K562 (cell line): ENCODE results near the gene DGCR8. TPM values are rescaled to one million over a fixed set of nuclear protein-coding genes. Genes with fewer than 3 reads are reported as not detected.

Source experiments
- ATAC-seq: fragments of 200-7000 bp; cut with Tn5 transposase; 3 replicates; pipeline ENCODE4 v1.9.1; 2020; ENCODE audit warnings: moderate library complexity
- BruUV-seq: library from RNA; stranded (reverse); fragments of 400-500 nt; replicated peaks from 2 replicates; lab custom pipeline; 2021; lab: Mats Ljungman, UMichigan
- CTCF ChIA-PET: fragments of 300-600 bp; formaldehyde crosslinking; extraction: SDS; loops from one replicate; lab custom pipeline; 2021; ENCODE audit warnings: low intra/inter-chr PET ratio; lab: Yijun Ruan, JAX
- POLR2A ChIA-PET: fragments of 300-600, 350-650 bp; sonication (Branson Sonifier 250); formaldehyde crosslinking; extraction: SDS; loops from one replicate; lab custom pipeline; 2021; ENCODE audit warnings: antibody characterized with exemption, inconsistent platforms; lab: Yijun Ruan, JAX
- DNase-seq, 4 experiments: peaks; one replicate each; pipeline versions ENCODE4 v3.0.0 to v3.0.0-alpha.2; 2011 to 2018; ENCODE audit warnings: low spot score in 3 of 4, mixed read lengths in 3 of 4; ENCODE audit errors: extremely low read depth in 1 of 4
- FAIRE-seq: peaks from 2 replicates; lab custom pipeline; 2011; peaks lifted over from hg19 to GRCh38; lab: Jason Lieb, UNC
- H2AFZ ChIP-seq: 2 replicates; pipeline ENCODE4 v1.6.0; 2011; ENCODE audit warnings: low read depth, low read length, control low read depth, inconsistent platforms
- H3K27ac ChIP-seq: fragments of 200-600 bp; 3 replicates; pipeline ENCODE4 v1.8.0; 2011; ENCODE audit warnings: low read depth, mild to moderate bottlenecking, control low read depth, inconsistent platforms, low read length, moderate library complexity, mixed read lengths; ENCODE audit errors: extremely low read depth
- H3K27me3 ChIP-seq, 2 experiments: fragments of 300-600 bp in 1 of 2; 2 replicates in 1 of 2; 3 replicates in 1 of 2; pipeline versions ENCODE4 v1.6.0 to v1.8.0; 2011; ENCODE audit warnings: inconsistent platforms in 2 of 2, low read length in 2 of 2, mild to moderate bottlenecking in 1 of 2, mixed read lengths in 1 of 2, moderate library complexity in 1 of 2; ENCODE audit not compliant: control insufficient read depth in 2 of 2, insufficient read depth in 2 of 2
- H3K36me3 ChIP-seq: fragments of 300-600 bp; 3 replicates; pipeline ENCODE4 v1.8.0; 2011; ENCODE audit warnings: mild to moderate bottlenecking, low read length, inconsistent platforms; ENCODE audit not compliant: control insufficient read depth, insufficient read depth
- H3K4me1 ChIP-seq, 2 experiments: fragments of 200-600 bp in 1 of 2; replicated peaks in 1 of 2; 2 replicates in 1 of 2; 3 replicates in 1 of 2; pipeline versions ENCODE4 v1.5.1 to v1.8.0; 2011; ENCODE audit warnings: inconsistent platforms in 2 of 2, low read length in 2 of 2, mild to moderate bottlenecking in 1 of 2, mixed read lengths in 1 of 2, moderate library complexity in 1 of 2; ENCODE audit not compliant: control insufficient read depth in 2 of 2, insufficient read depth in 2 of 2
- H3K4me2 ChIP-seq: 2 replicates; pipeline ENCODE4 v1.6.1; 2011; ENCODE audit warnings: low read length, control low read depth, inconsistent platforms, mixed read lengths; ENCODE audit not compliant: insufficient read depth
- H3K4me3 ChIP-seq: fragments of 200-600 bp; sonication (generic), shearing (Covaris generic); 2 replicates; pipeline ENCODE4 v1.5.1; 2016; ENCODE audit warnings: control low read depth, inconsistent platforms
- H3K79me2 ChIP-seq: fragments of 200-600 bp; 3 replicates; pipeline ENCODE4 v1.8.0; 2011; ENCODE audit warnings: low read length, inconsistent platforms; ENCODE audit not compliant: control insufficient read depth, insufficient read depth
- H3K9ac ChIP-seq, 2 experiments: 2 replicates each; pipeline versions ENCODE4 v1.6.0 to v1.6.1; 2011; ENCODE audit warnings: low read depth in 2 of 2, low read length in 2 of 2, control low read depth in 1 of 2, inconsistent platforms in 1 of 2, mild to moderate bottlenecking in 1 of 2, mixed read lengths in 1 of 2; ENCODE audit not compliant: insufficient read depth in 1 of 2
- H3K9me1 ChIP-seq: one replicate; pipeline ENCODE4 v1.6.0; 2011; ENCODE audit warnings: inconsistent platforms, mild to moderate bottlenecking, low read length, moderate library complexity; ENCODE audit not compliant: control insufficient read depth, insufficient read depth
- H3K9me3 ChIP-seq: replicated peaks from 2 replicates; pipeline ENCODE4 v1.5.1; 2011; ENCODE audit warnings: low read depth, low read length, inconsistent platforms; ENCODE audit not compliant: control insufficient read depth, insufficient read depth
- H4K20me1 ChIP-seq: replicated peaks from 2 replicates; pipeline ENCODE4 v1.6.1; 2011; ENCODE audit warnings: low read length, inconsistent platforms, mixed read lengths; ENCODE audit not compliant: control insufficient read depth, insufficient read depth
- BRCA1 ChIP-seq, 2 experiments: fragments of 450-650 bp in 1 of 2; sonication (generic) in 1 of 2; formaldehyde crosslinking in 1 of 2; IDR thresholded peaks; 2 replicates each; pipeline versions ENCODE4 v1.5.0 to v1.6.1; 2017 to 2020; ENCODE audit warnings: mild to moderate bottlenecking in 1 of 2, missing genetic modification reagents in 1 of 2
- E4F1 ChIP-seq: fragments of 250-450 bp; sonication (Bioruptor Pico); IDR thresholded peaks from 2 replicates; pipeline ENCODE4 v1.5.0; 2021; ENCODE audit warnings: mild to moderate bottlenecking, borderline replicate concordance
- RFX1 ChIP-seq: fragments of 450-650 bp; IDR thresholded peaks from 2 replicates; pipeline ENCODE4 v1.6.1; 2016; ENCODE audit warnings: mild to moderate bottlenecking, moderate library complexity
- WGBS: fragments of 100-300 bp; shearing (Covaris generic); methylation state at CpG from one replicate; pipeline ENCODE4 v1.1.6; 2016; ENCODE audit warnings: low coverage, mixed read lengths; ENCODE audit not compliant: insufficient coverage; ENCODE audit errors: missing lambda C conversion rate; 5-methylcytosine and 5-hydroxymethylcytosine counted together
- in situ Hi-C: fragments of 300-500 bp; cut with MboI; formaldehyde crosslinking; loops from 4 replicates; pipeline ENCODE4 v1.15.0; 2018; ENCODE audit warnings: inconsistent platforms, mixed read lengths
- intact Hi-C: fragments of 100-400 bp; cut with micrococcal nuclease; formaldehyde crosslinking; loops from 2 replicates; pipeline ENCODE4 v1.14.2; 2022
- polyA plus RNA-seq, 8 experiments: library from polyadenylated mRNA; depleted of rRNA in 4 of 8; stranded (reverse) in 5 of 8; unstranded in 3 of 8; fragments of >200 nt; fragmentation: Nextera tagmentation in 2 of 8; fragmentation: Illumina TruSeq in 1 of 8; extraction: Ambion mirVana in 2 of 8; extraction: Trizol in 1 of 8; gene quantifications; 2 replicates each; pipeline versions ENCODE4 v1.2.1 to v1.2.3, GENCODE V29; 2011 to 2014; ENCODE audit warnings: inconsistent platforms in 1 of 8, missing spikeins in 1 of 8
- total RNA-seq, 7 experiments: library from RNA; depleted of rRNA in 6 of 7; stranded (reverse); fragments of >200 nt in 6 of 7; fragmentation: Illumina TruSeq in 2 of 7; extraction: Trizol in 2 of 7; gene quantifications; 2 replicates each; pipeline versions ENCODE4 v1.2.1 to v1.2.3, GENCODE V29; 2011 to 2021; ENCODE audit warnings: low replicate concordance in 1 of 7

The DGCR8 gene
- total and polyA plus RNA-seq, 9 of the 15 experiments (the other 6 are each of a cell fraction or from before 2014, with no cell fraction given): 5.9 to 144 (median 80.1) TPM

GRCh38 chr22:20149257-20150250, 69.5 kb downstream of the DGCR8 start (continued):
- TF ChIP-seq BRCA1 (IDR thresholded peaks at IDR 0.05) (no peak), BRCA1 (CRISPR knock-in tag; IDR thresholded peaks at IDR 0.05) (peak; percentile 82; the same call in 1 of the 2 replicates), E4F1 (CRISPR knock-in tag) (no peak)
- TF ChIP-seq, all 486 proteins: peak for 12

- POLR2A ChIA-PET: interaction anchor here (0.7 to 1.3 kb wide), 5 partner anchors 12 to 136 kb away, joined by 3 to 5 read pairs (median 3); partner anchors contain the start of gene TRMT2A
- peaks cover 25% of the 10 kb centered on the region; the same call in 1 of the 2 replicates for H4K20me1 ChIP-seq
- peaks cover 19 to 34% of the 10 kb centered on the region in 2 experiments; a peak in 4 of 5 replicates for H3K27me3 ChIP-seq
- H3K9ac ChIP-seq: no peak within 1 kb of the TSS; a peak in 1 of 4 replicates
- FAIRE-seq (no peak), ATAC-seq (no peak), DNase-seq (peak in 1 of 4 experiments; percentile 51)
- no peak within 1 kb of the TSS for H3K4me3 ChIP-seq
- peaks cover 0 to 79% of the 10 kb centered on the region in 2 experiments; a peak in 2 of 5 replicates for H3K4me1 ChIP-seq
- no peaks in the 10 kb centered on the region for H3K36me3 ChIP-seq
- no peak within 1 kb of the TSS for H3K27ac ChIP-seq
- intact Hi-C loops: loop anchor here (10.0 kb wide), 1 partner anchor 264 kb away; no protein-coding TSS in a partner anchor
- 21% methylated on average over 14 of the region's 14 CpGs for WGBS
- CTCF ChIA-PET: no interaction called here
- H2AFZ ChIP-seq: no peak within 1 kb of the TSS
- in situ Hi-C loops: loop anchor here (25.0 kb wide), 1 partner anchor 537 kb away; no protein-coding TSS in a partner anchor
- BruUV-seq: no TSS peak
- H3K9me1 ChIP-seq: no peaks in the 10 kb centered on the region
- no peaks in the 10 kb centered on the region for H3K9me3 ChIP-seq
- no peaks in the 10 kb centered on the region for H3K79me2 ChIP-seq
- H3K4me2 ChIP-seq: no peak within 1 kb of the TSS
- TF ChIP-seq RFX1: no peak
These were observed 70.6 kb downstream of the DGCR8 start, which contains the start of gene CCDC188 for GRCh38 chr22:20150381-20151275. CCDC188 (minus strand) TSS chr22:20151055; CDS start chr22:20150986, 69 bp downstream.
